Measurements from ENCODE around the gene TBC1D10A.

The TBC1D10A gene

GRCh38 chr22:30326706-30327362 is at the start of gene TBC1D10A:
Gene TBC1D10A, minus strand, starts transcription at chr22:30326941. Its CDS starts 60 bp downstream, at chr22:30326881.
- peak; percentile 83 for DNase-seq (ENCODE audit: low read depth in 2 of 2)

- DNase-seq (ENCODE audit: low read depth in 2 of 2), result no peak
Observed at GRCh38 chr22:30375312-30375849, 48.6 kb upstream of the TBC1D10A start.

- DNase-seq (ENCODE audit: low read depth in 2 of 2), result no peak
Observed at GRCh38 chr22:30373331-30374325, 46.9 kb upstream of the TBC1D10A start.

- no peak for DNase-seq (ENCODE audit: low read depth in 2 of 2)
Observed at GRCh38 chr22:30372915-30373314, 46.2 kb upstream of the TBC1D10A start.

GRCh38 chr22:30371981-30372380 is 45.2 kb upstream of the TBC1D10A start:
- DNase-seq (ENCODE audit: low read depth in 2 of 2), result no peak

- DNase-seq (ENCODE audit: low read depth in 2 of 2), result no peak
Observed at GRCh38 chr22:30371321-30371720, 44.6 kb upstream of the TBC1D10A start.

GRCh38 chr22:30370641-30371230 is 44.0 kb upstream of the TBC1D10A start:
- DNase-seq (ENCODE audit: low read depth in 2 of 2), result no peak

GRCh38 chr22:30368420-30368819 is 41.7 kb upstream of the TBC1D10A start:
- no peak for DNase-seq (ENCODE audit: low read depth in 2 of 2)

- no peak for DNase-seq (ENCODE audit: low read depth in 2 of 2)
Observed at GRCh38 chr22:30365891-30366290, 39.1 kb upstream of the TBC1D10A start.

GRCh38 chr22:30362651-30363281 is 36.0 kb upstream of the TBC1D10A start:
- no peak for DNase-seq (ENCODE audit: low read depth in 2 of 2)

GRCh38 chr22:30361916-30362650 is 35.3 kb upstream of the TBC1D10A start:
- no peak for DNase-seq (ENCODE audit: low read depth in 2 of 2)

- no peak for DNase-seq (ENCODE audit: low read depth in 2 of 2)
Observed at GRCh38 chr22:30358541-30358940, 31.8 kb upstream of the TBC1D10A start.

- DNase-seq (ENCODE audit: low read depth in 2 of 2), result no peak
Observed at GRCh38 chr22:30357650-30358215, 31.0 kb upstream of the TBC1D10A start.

- DNase-seq (ENCODE audit: low read depth in 2 of 2), result no peak
Observed at GRCh38 chr22:30357236-30357570, 30.5 kb upstream of the TBC1D10A start.

GRCh38 chr22:30356449-30357235 is 29.9 kb upstream of the TBC1D10A start, which contains the start of the genes CCDC157 and SF3A1:
Gene CCDC157, plus strand, starts transcription at chr22:30357007. Its CDS starts 8,994 bp downstream, at chr22:30366001.
Gene SF3A1, minus strand, starts transcription at chr22:30356894. Its CDS starts 102 bp downstream, at chr22:30356792.
- peak; percentile 64 to 68 for DNase-seq (ENCODE audit: low read depth in 2 of 2)

GRCh38 chr22:30354644-30355043 is 27.9 kb upstream of the TBC1D10A start:
- no peak for DNase-seq (ENCODE audit: low read depth in 2 of 2)

- DNase-seq (ENCODE audit: low read depth in 2 of 2), result no peak
Observed at GRCh38 chr22:30351226-30351625, 24.5 kb upstream of the TBC1D10A start.

- DNase-seq (ENCODE audit: low read depth in 2 of 2), result no peak
Observed at GRCh38 chr22:30348809-30349208, 22.1 kb upstream of the TBC1D10A start.

- DNase-seq (ENCODE audit: low read depth in 2 of 2), result no peak
Observed at GRCh38 chr22:30348404-30348803, 21.7 kb upstream of the TBC1D10A start.
